ENCODE results near the gene PRRT4. TPM values are rescaled to one million over a fixed set of nuclear protein-coding genes. Genes with fewer than 3 reads are reported as not detected.

Gene PRRT4
- total RNA-seq, 1 experiment from 2014 or later, result not detected

- H3K4me3 ChIP-seq, result no peak overlapping the region
- DNase-seq, result no peak
Measured at GRCh38 chr7:128341733-128342132, 19.8 kb downstream of the PRRT4 start.

GRCh38 chr7:128335730-128336129, 25.8 kb downstream of the PRRT4 start:
- H3K36me3 ChIP-seq, result peaks cover 35% of the 10 kb centered on the region
- DNase-seq, result no peak
- no peaks in the 10 kb centered on the region for H3K9me3 ChIP-seq
- no peaks in the 10 kb centered on the region for H3K27me3 ChIP-seq
- no peak overlapping the region for H3K4me3 ChIP-seq

More at GRCh38 chr7:128341733-128342132, 19.8 kb downstream of the PRRT4 start:
- Histone ChIP-seq H3K27me3 (no peaks in the 10 kb centered on the region), H3K36me3 (peaks cover 13% of the 10 kb centered on the region), H3K9me3 (no peaks in the 10 kb centered on the region)

- no peak overlapping the region for H3K4me3 ChIP-seq
- H3K9me3 ChIP-seq, result no peaks in the 10 kb centered on the region
- DNase-seq, result no peak
- H3K27me3 ChIP-seq, result no peaks in the 10 kb centered on the region
- H3K36me3 ChIP-seq, result peaks cover 41% of the 10 kb centered on the region
Measured at GRCh38 chr7:128324368-128324680, 37.2 kb downstream of the PRRT4 start.

GRCh38 chr7:128323459-128324367, 37.8 kb downstream of the PRRT4 start:
- DNase-seq, result no peak
- no peaks in the 10 kb centered on the region for H3K9me3 ChIP-seq
- peaks cover 47% of the 10 kb centered on the region for H3K36me3 ChIP-seq
- no peak overlapping the region for H3K4me3 ChIP-seq
- H3K27me3 ChIP-seq, result no peaks in the 10 kb centered on the region

GRCh38 chr7:128323040-128323439, 38.5 kb downstream of the PRRT4 start:
- no peak for DNase-seq
- H3K9me3 ChIP-seq, result no peaks in the 10 kb centered on the region
- H3K4me3 ChIP-seq, result no peak overlapping the region
- H3K36me3 ChIP-seq, result peaks cover 46% of the 10 kb centered on the region
- no peaks in the 10 kb centered on the region for H3K27me3 ChIP-seq

- no peak overlapping the region for H3K4me3 ChIP-seq
- peaks cover 47% of the 10 kb centered on the region for H3K36me3 ChIP-seq
Measured at GRCh38 chr7:128322040-128322643, 39.3 kb downstream of the PRRT4 start.

GRCh38 chr7:128321044-128321422, 40.5 kb downstream of the PRRT4 start:
- Histone ChIP-seq H3K4me3 (no peak overlapping the region), H3K9me3 (no peaks in the 10 kb centered on the region), H3K36me3 (peaks cover 53% of the 10 kb centered on the region), H3K27me3 (no peaks in the 10 kb centered on the region)
- no peak for DNase-seq

More at GRCh38 chr7:128322040-128322643, 39.3 kb downstream of the PRRT4 start:
- no peak for DNase-seq
- H3K9me3 ChIP-seq, result no peaks in the 10 kb centered on the region
- H3K27me3 ChIP-seq, result no peaks in the 10 kb centered on the region

- Histone ChIP-seq H3K4me3 (no peak overlapping the region), H3K27me3 (no peaks in the 10 kb centered on the region), H3K9me3 (no peaks in the 10 kb centered on the region), H3K36me3 (peaks cover 56% of the 10 kb centered on the region)
- no peak for DNase-seq
Measured at GRCh38 chr7:128318691-128319090, 42.8 kb downstream of the PRRT4 start.

GRCh38 chr7:128311013-128311412, 50.5 kb downstream of the PRRT4 start:
- Histone ChIP-seq H3K9me3 (no peaks in the 10 kb centered on the region), H3K4me3 (no peak overlapping the region), H3K36me3 (peaks cover 23% of the 10 kb centered on the region), H3K27me3 (no peaks in the 10 kb centered on the region)
- no peak for DNase-seq

GRCh38 chr7:128310499-128310898, 51.0 kb downstream of the PRRT4 start:
- Histone ChIP-seq H3K9me3 (no peaks in the 10 kb centered on the region), H3K4me3 (no peak overlapping the region), H3K27me3 (no peaks in the 10 kb centered on the region), H3K36me3 (peaks cover 24% of the 10 kb centered on the region)
- no peak for DNase-seq

GRCh38 chr7:128309976-128310375, 51.5 kb downstream of the PRRT4 start:
- Histone ChIP-seq H3K4me3 (no peak overlapping the region), H3K9me3 (no peaks in the 10 kb centered on the region), H3K36me3 (peaks cover 24% of the 10 kb centered on the region), H3K27me3 (no peaks in the 10 kb centered on the region)
- DNase-seq, result no peak

- DNase-seq, result no peak
- H3K27me3 ChIP-seq, result no peaks in the 10 kb centered on the region
- H3K36me3 ChIP-seq, result peaks cover 17% of the 10 kb centered on the region
Measured at GRCh38 chr7:128309124-128309523, 52.4 kb downstream of the PRRT4 start.

GRCh38 chr7:128307061-128307460, 54.4 kb downstream of the PRRT4 start:
- Histone ChIP-seq H3K36me3 (peaks cover 13% of the 10 kb centered on the region), H3K27me3 (no peaks in the 10 kb centered on the region), H3K9me3 (no peaks in the 10 kb centered on the region), H3K4me3 (no peak overlapping the region)
- DNase-seq, result no peak

More at GRCh38 chr7:128309124-128309523, 52.4 kb downstream of the PRRT4 start:
- no peaks in the 10 kb centered on the region for H3K9me3 ChIP-seq
- H3K4me3 ChIP-seq, result no peak overlapping the region

GRCh38 chr7:128304212-128304611, 57.3 kb downstream of the PRRT4 start:
- peaks cover 13% of the 10 kb centered on the region for H3K36me3 ChIP-seq
- no peak overlapping the region for H3K4me3 ChIP-seq
- DNase-seq, result no peak

GRCh38 chr7:128303643-128304042, 57.8 kb downstream of the PRRT4 start:
- Histone ChIP-seq H3K9me3 (no peaks in the 10 kb centered on the region), H3K36me3 (peaks cover 13% of the 10 kb centered on the region), H3K4me3 (no peak overlapping the region), H3K27me3 (no peaks in the 10 kb centered on the region)
- DNase-seq, result no peak

More at GRCh38 chr7:128304212-128304611, 57.3 kb downstream of the PRRT4 start:
- Histone ChIP-seq H3K9me3 (no peaks in the 10 kb centered on the region), H3K27me3 (no peaks in the 10 kb centered on the region)

- Histone ChIP-seq H3K4me3 (no peak overlapping the region), H3K36me3 (peaks cover 11% of the 10 kb centered on the region), H3K9me3 (no peaks in the 10 kb centered on the region), H3K27me3 (no peaks in the 10 kb centered on the region)
- no peak for DNase-seq
Measured at GRCh38 chr7:128303133-128303532, 58.4 kb downstream of the PRRT4 start.

- DNase-seq, result no peak
- peaks cover 6% of the 10 kb centered on the region for H3K36me3 ChIP-seq
Measured at GRCh38 chr7:128302139-128302538, 59.4 kb downstream of the PRRT4 start.

More at GRCh38 chr7:128302139-128302538, 59.4 kb downstream of the PRRT4 start:
- H3K4me3 ChIP-seq, result no peak overlapping the region
- H3K27me3 ChIP-seq, result no peaks in the 10 kb centered on the region
- no peaks in the 10 kb centered on the region for H3K9me3 ChIP-seq

All from MG63 (cell line).